Measurements from ENCODE around the gene TTC28. TPM values are rescaled to one million over a fixed set of nuclear protein-coding genes. Genes with fewer than 3 reads are reported as not detected.
"Not testable (repeated sequence)": the region's sequence is repeated elsewhere in the genome, so short reads cannot be mapped to it uniquely, and the experiment has no call there.

Gene TTC28
- polyA plus RNA-seq, 4 donors: 34.8 to 51.9 (median 36.8) TPM

- no peak for DNase-seq (ENCODE audit: low read depth in 4 of 4, low spot score in 3 of 4)
Measured at GRCh38 chr22:28171712-28172111, 507.9 kb downstream of the TTC28 start.

GRCh38 chr22:28171115-28171514 is 508.5 kb downstream of the TTC28 start:
- no peak for DNase-seq (ENCODE audit: low read depth in 4 of 4, low spot score in 3 of 4)

GRCh38 chr22:28169314-28169713 is 510.3 kb downstream of the TTC28 start:
- DNase-seq (ENCODE audit: low read depth in 4 of 4, low spot score in 3 of 4): not testable (repeated sequence)

- DNase-seq (ENCODE audit: low read depth in 4 of 4, low spot score in 3 of 4): no peak
Measured at GRCh38 chr22:28155808-28156207, 523.8 kb downstream of the TTC28 start.

GRCh38 chr22:28154861-28155260 is 524.8 kb downstream of the TTC28 start:
- no peak for DNase-seq (ENCODE audit: low read depth in 4 of 4, low spot score in 3 of 4)

- DNase-seq (ENCODE audit: low read depth in 4 of 4, low spot score in 3 of 4): no peak
Measured at GRCh38 chr22:28151151-28151816, 528.4 kb downstream of the TTC28 start.

GRCh38 chr22:28148816-28149465 is 530.7 kb downstream of the TTC28 start:
- DNase-seq (ENCODE audit: low read depth in 4 of 4, low spot score in 3 of 4): no peak

GRCh38 chr22:28147401-28147800 is 532.2 kb downstream of the TTC28 start:
- no peak for DNase-seq (ENCODE audit: low read depth in 4 of 4, low spot score in 3 of 4)

- DNase-seq (ENCODE audit: low read depth in 4 of 4, low spot score in 3 of 4): no peak
Measured at GRCh38 chr22:28146401-28147314, 533.0 kb downstream of the TTC28 start.

GRCh38 chr22:28143961-28144745 is 535.5 kb downstream of the TTC28 start:
- no peak for DNase-seq (ENCODE audit: low read depth in 4 of 4, low spot score in 3 of 4)

GRCh38 chr22:28143241-28143865 is 536.3 kb downstream of the TTC28 start:
- DNase-seq (ENCODE audit: low read depth in 4 of 4, low spot score in 3 of 4): no peak

GRCh38 chr22:28142361-28142961 is 537.2 kb downstream of the TTC28 start:
- peak; percentile 33 to 56 (median 39) for DNase-seq (ENCODE audit: low read depth in 4 of 4, low spot score in 3 of 4)

GRCh38 chr22:28141614-28142013 is 538.0 kb downstream of the TTC28 start:
- DNase-seq (ENCODE audit: low read depth in 4 of 4, low spot score in 3 of 4): no peak

GRCh38 chr22:28139961-28140360 is 539.7 kb downstream of the TTC28 start:
- no peak for DNase-seq (ENCODE audit: low read depth in 4 of 4, low spot score in 3 of 4)

GRCh38 chr22:28139516-28139915 is 540.1 kb downstream of the TTC28 start:
- no peak for DNase-seq (ENCODE audit: low read depth in 4 of 4, low spot score in 3 of 4)

- no peak for DNase-seq (ENCODE audit: low read depth in 4 of 4, low spot score in 3 of 4)
Measured at GRCh38 chr22:28137036-28137435, 542.6 kb downstream of the TTC28 start.

- DNase-seq (ENCODE audit: low read depth in 4 of 4, low spot score in 3 of 4): no peak
Measured at GRCh38 chr22:28132466-28132865, 547.2 kb downstream of the TTC28 start.

GRCh38 chr22:28129319-28129962 is 550.2 kb downstream of the TTC28 start:
- no peak for DNase-seq (ENCODE audit: low read depth in 4 of 4, low spot score in 3 of 4)

- DNase-seq (ENCODE audit: low read depth in 4 of 4, low spot score in 3 of 4): no peak
Measured at GRCh38 chr22:28128827-28129226, 550.8 kb downstream of the TTC28 start.

Measured in left renal pelvis (tissue), 4 donors.